Middle frontal gyrus (tissue), 1 donor: ENCODE data around the gene SORCS2.

Experiments
- DNase-seq: peaks from one replicate; pipeline ENCODE4 v3.0.0-alpha.2; 2015; ENCODE audit warnings: low spot score; ENCODE audit errors: extremely low spot score

SORCS2 gene

GRCh38 chr4:7334521-7335275, 142.4 kb downstream of the SORCS2 start:
- DNase-seq, result no peak

DNA sequence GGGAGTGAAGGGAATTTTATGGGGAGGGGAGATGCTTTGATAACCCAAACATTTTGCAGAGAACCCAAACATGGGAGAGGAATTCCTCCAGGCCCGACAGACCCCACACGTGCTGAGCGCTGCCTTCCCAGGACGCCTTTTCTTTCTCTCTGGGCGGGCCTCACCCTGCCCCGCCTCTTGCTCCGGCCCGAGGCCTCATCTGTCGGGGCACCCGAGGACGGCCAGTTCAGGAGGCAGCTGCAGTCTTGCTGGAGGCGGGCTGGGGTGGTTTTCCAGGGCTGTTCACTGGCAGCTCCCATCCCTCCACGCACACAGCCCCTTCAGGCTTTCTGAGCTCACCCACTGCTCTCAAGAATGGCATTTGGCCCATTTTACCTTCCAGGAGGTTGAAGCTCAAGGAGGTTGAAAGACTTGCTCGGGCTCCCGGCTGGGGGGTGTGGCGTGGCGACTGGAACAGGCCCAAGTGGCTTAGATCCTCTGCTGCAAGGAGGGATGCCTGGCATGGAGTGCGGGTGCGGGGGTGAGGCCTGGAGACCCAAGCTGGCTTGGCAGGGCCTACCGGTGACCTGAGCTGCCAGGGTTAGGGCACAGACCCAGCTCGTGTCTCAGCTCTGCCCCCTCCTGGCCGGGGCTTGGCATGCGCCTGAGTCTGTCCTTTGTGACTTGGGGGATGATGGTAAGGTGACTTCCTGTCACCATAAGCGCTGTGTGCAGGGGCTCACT, 143.2 kb downstream of the SORCS2 start:
- no peak for DNase-seq

GRCh38 chr4:7336067-7336569, 143.8 kb downstream of the SORCS2 start:
- DNase-seq, result no peak

GRCh38 chr4:7336732-7337131, 144.4 kb downstream of the SORCS2 start:
- no peak for DNase-seq

DNA sequence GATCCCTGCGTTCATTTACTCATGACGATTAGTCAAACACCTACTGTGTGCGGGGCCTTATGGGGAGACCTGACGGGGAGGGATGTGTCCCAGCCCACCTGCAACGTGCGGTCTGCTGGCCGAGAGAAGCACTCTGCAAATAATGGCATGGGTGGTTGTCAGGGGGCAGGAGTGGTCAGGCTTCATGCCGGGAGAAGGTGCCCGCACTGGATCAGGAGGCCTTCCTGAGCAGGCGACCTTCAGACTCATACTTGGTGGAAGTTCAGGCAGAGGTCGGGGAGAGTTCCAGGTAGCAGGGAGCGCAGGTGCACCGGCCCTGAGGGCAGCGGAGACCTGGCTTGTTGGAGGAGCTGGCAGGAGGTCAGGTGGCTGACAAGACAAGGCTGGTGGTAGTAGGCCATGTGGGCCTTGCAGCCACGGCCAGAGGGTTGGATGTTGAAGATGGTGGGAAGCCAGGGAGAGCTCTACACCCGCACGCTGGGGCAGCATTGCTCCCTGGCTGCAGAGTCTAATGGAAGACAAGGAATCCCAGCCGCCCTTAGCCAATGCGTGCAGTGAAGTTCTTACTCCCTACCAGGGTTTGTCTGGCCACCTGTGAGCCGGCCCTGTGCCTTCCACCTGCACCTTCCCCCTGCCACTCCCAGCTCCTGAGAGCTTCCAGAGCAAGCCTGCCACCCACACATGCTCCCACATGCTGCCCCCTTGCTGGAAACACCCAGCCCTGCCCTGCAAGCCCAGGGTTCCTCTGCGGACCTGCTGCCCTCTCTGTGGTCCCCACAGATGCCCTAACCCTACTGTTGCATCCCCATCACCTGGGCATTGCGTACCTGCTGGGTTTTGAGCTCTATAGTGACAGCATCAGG, 145.1 kb downstream of the SORCS2 start:
- no peak for DNase-seq

GRCh38 chr4:7338059-7338452, 145.7 kb downstream of the SORCS2 start:
- DNase-seq, result no peak

GRCh38 chr4:7338876-7339623, 146.7 kb downstream of the SORCS2 start:
- DNase-seq, result no peak

DNA sequence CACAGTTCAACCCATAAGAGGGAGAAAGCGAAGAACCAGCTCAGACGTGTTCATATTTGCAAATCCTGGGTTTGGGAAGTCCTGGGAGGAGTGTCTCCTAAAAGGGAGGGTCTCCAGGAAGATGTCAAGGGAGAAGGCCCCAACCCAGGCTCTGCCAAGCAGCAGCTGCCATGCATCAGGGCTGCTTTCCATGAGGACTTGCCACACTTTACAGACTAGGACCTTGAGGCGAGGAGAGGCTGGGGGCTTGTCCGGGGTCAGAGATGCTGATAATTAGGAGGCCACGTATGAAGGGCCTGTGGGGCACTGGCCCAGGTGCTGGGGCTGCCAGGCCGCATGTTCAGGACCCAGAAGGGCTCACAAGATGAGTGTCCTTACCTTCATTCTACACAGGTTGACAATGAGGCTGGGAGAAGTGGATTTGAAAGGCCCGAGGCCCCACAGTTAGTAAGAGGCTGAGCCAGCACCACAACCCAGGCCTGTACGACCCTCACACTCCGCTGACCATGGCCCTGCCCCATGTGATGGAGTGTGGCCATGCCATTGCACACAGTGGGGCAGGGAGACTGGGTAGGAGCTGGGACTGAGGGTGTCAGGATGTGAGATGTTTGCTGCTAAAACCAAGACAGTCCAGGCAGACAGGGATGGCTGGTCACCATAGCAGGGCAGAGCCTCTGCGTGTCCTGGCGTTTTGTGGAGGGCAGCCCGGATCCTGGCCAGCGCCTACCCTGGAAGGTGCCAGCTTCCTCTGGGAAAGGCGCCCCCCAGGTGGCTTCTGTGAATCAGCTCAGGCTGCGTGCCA, 147.6 kb downstream of the SORCS2 start:
- no peak for DNase-seq

GRCh38 chr4:7340553-7341433, 148.5 kb downstream of the SORCS2 start:
- no peak for DNase-seq

- no peak for DNase-seq
Measured at GRCh38 chr4:7341491-7342222, 149.3 kb downstream of the SORCS2 start.

DNA sequence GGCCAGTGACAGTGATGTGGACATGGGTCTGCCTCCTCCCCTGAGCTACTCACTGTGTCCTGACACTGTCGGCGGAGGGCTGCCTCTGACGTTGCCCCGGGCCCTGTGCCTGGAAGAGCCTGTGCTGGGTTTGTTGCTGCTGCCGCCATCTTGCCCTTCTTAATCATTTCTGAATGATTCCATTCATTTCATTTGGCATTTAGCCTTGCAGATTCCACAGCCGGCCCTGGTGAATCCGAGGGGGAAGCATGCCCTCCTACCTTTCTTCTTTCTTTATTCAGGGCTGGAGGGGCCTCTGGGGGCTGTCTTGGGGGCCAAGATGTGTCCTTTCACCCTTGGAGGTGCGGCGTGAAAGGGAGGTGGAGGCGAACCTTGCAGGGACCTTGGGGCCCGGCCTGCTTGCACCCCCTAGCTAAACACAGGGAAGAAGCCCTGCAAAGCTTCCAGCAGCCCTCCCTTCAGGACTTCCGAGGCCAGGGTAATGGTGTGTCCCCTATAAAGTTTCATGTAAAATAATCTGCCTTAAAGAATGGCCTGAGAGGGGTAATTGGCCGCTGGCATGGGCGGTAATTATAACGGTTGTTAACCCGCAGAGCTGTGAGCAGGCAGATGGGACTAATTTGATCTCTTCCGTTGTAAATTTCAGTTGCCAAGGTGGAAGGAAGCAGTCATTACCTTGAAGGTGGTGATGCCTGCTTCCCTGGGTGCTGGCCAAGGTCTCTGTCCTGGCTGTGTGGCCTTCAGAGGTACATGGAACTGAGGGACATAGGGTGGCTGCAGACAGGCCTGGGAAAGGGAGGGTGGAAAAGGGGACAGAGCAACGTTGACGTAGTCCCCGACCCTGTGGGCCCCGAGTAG, 150.1 kb downstream of the SORCS2 start:
- DNase-seq, result no peak

GRCh38 chr4:7343081-7343655, 150.8 kb downstream of the SORCS2 start:
- no peak for DNase-seq

DNA sequence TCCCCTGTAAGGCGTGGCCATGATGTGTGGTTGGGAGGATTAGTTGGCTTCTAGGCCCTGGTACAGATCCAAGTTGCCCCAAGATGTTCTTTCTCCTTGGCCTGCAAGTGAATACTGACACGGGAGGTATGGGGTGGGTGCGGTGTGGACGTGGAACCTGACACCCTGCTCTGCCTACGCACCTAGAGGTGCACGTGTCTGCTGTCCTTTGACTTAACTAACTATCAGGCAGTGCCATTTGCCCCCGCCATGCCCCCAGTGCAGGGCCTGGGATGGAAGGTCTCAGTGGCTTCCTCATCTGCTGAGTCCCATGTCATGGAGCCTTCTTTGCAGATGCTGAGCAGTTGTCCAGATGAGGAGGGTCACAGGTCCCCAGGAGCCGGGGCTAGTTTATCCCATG, 151.6 kb downstream of the SORCS2 start:
- no peak for DNase-seq

GRCh38 chr4:7344636-7345155, 152.4 kb downstream of the SORCS2 start:
- no peak for DNase-seq

DNA sequence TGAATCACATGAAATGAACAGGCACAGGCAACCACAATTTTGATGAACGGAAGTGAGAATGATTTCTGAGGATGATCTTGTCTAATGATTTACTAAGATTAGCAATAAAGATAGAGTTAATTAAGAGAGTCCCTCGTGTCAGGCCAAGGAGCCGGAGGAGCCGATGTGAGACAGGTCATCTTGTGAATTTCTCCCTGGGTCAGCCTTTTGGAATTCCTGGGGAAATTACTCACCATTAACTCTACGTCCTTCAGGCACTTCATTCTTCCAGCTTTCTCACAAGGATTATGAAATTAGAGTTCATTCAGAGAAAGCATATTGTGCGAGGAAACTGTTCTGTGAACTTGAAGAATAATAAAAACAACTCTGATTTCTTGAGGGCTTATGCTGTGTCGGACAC, 155.6 kb downstream of the SORCS2 start:
- no peak for DNase-seq

GRCh38 chr4:7348946-7349900, 156.9 kb downstream of the SORCS2 start:
- DNase-seq, result no peak
